HG02885 (cell line): Measurements from ENCODE around the gene GRPR.
"Not testable (repeated sequence)": the region's sequence is repeated elsewhere in the genome, so short reads cannot be mapped to it uniquely, and the experiment has no call there.

Source experiments
- ATAC-seq: cut with Tn5 transposase; IDR thresholded peaks from one replicate; pipeline ENCODE4 v1.9.1; 2021; ENCODE audit warnings: mild to moderate bottlenecking; ENCODE audit not compliant: unreplicated experiment, poor library complexity

The GRPR gene

GRCh38 chrX:16136080-16136479, 12.7 kb downstream of the GRPR start:
- ATAC-seq: no peak

GRCh38 chrX:16137416-16138107, 14.2 kb downstream of the GRPR start:
- ATAC-seq: peak; percentile 82

- ATAC-seq: peak; percentile 59
These were observed 14.7 kb downstream of the GRPR start for GRCh38 chrX:16138108-16138427.

- no peak for ATAC-seq
These were observed 17.1 kb downstream of the GRPR start for GRCh38 chrX:16140448-16140847.

- ATAC-seq: no peak
These were observed 17.6 kb downstream of the GRPR start for GRCh38 chrX:16140983-16141382.

GRCh38 chrX:16141422-16142245, 18.3 kb downstream of the GRPR start:
- ATAC-seq: no peak

- no peak for ATAC-seq
These were observed 18.8 kb downstream of the GRPR start for GRCh38 chrX:16142246-16142558.

GRCh38 chrX:16143968-16144367, 20.6 kb downstream of the GRPR start:
- ATAC-seq: no peak

GRCh38 chrX:16144420-16144819, 21.1 kb downstream of the GRPR start:
- no peak for ATAC-seq

- not testable (repeated sequence) for ATAC-seq
These were observed 21.7 kb downstream of the GRPR start for GRCh38 chrX:16145093-16145492.

GRCh38 chrX:16145656-16146055, 22.3 kb downstream of the GRPR start:
- ATAC-seq: no peak

GRCh38 chrX:16148896-16149295, 25.5 kb downstream of the GRPR start:
- no peak for ATAC-seq

GRCh38 chrX:16155581-16156096, 32.3 kb downstream of the GRPR start:
- no peak for ATAC-seq

- ATAC-seq: no peak
These were observed 33.4 kb downstream of the GRPR start for GRCh38 chrX:16156692-16157331.

- no peak for ATAC-seq
These were observed 37.4 kb downstream of the GRPR start for GRCh38 chrX:16160729-16161128.

- ATAC-seq: not testable (repeated sequence)
These were observed 37.8 kb downstream of the GRPR start for GRCh38 chrX:16161173-16161572.

GRCh38 chrX:16162391-16162790, 39.0 kb downstream of the GRPR start:
- no peak for ATAC-seq

GRCh38 chrX:16164748-16165147, 41.4 kb downstream of the GRPR start:
- ATAC-seq: no peak

- no peak for ATAC-seq
These were observed 43.8 kb downstream of the GRPR start, which contains the start of gene MAGEB17 for GRCh38 chrX:16167181-16167580. TSS of gene MAGEB17 (plus strand) at chrX:16167481. CDS start at chrX:16170383, 2,902 bp downstream.

GRCh38 chrX:16171039-16171438, 47.7 kb downstream of the GRPR start:
- ATAC-seq: no peak

- ATAC-seq: no peak
These were observed 48.6 kb downstream of the GRPR start for GRCh38 chrX:16171944-16172343.
